Measurements from ENCODE around the gene ABTB2. TPM values are rescaled to one million over a fixed set of nuclear protein-coding genes. Genes with fewer than 3 reads are reported as not detected.

ABTB2 gene
- polyA plus RNA-seq, 1 of the 3 experiments (the other 2 are of a cell fraction), result 7.8 TPM

DNA sequence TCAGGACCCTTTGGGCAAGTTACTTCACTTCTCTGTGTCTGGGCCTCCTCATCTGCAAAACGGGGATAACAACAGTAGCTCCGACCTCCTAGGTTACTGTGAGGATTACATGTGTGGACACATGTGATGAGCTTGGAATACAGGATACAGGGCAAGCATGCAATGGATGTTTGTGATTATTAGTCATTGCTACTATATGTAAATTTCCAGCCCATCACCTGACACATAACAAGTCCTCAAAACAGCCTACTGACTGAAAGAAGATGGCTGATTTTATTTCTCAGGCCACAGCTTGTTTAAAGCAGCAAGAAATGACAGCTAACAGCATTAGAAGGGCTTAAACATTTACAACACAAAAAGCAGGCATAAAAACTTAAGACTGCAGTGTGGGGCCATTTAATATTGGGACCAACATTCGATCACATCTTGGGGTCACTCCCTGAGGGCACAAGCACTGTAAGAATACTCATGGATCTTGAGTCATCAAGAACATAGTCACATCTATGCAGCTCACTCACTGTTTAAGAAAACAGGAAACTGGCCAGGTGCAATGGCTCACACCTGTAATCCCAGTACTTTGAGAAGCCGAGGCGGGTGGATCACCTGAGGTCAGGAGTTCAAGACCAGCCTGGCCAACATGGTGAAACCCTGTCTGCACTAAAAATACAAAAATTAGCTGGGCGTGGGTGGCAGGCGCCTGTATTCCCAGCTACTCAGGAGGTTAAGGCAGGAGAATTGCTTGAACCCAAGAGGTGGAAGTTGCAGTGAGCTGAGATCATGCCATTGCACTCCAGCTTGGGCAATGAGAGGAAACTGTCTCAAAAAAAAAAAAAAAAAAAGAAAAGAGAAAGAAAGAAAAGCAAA, 49.5 kb downstream of the ABTB2 start:
- TF ChIP-seq YY1 (IDR thresholded peaks at IDR 0.05; ENCODE audit: low read depth), result no peak
- TF ChIP-seq GABPA (IDR thresholded peaks at IDR 0.05; ENCODE audit: low read depth), result no peak
- TF ChIP-seq, protein P1, sequence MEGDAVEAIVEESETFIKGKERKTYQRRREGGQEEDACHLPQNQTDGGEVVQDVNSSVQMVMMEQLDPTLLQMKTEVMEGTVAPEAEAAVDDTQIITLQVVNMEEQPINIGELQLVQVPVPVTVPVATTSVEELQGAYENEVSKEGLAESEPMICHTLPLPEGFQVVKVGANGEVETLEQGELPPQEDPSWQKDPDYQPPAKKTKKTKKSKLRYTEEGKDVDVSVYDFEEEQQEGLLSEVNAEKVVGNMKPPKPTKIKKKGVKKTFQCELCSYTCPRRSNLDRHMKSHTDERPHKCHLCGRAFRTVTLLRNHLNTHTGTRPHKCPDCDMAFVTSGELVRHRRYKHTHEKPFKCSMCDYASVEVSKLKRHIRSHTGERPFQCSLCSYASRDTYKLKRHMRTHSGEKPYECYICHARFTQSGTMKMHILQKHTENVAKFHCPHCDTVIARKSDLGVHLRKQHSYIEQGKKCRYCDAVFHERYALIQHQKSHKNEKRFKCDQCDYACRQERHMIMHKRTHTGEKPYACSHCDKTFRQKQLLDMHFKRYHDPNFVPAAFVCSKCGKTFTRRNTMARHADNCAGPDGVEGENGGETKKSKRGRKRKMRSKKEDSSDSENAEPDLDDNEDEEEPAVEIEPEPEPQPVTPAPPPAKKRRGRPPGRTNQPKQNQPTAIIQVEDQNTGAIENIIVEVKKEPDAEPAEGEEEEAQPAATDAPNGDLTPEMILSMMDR (IDR thresholded peaks at IDR 0.05), result no peak
- TF ChIP-seq FOXM1 (IDR thresholded peaks at IDR 0.05; ENCODE audit: low read depth), result no peak
- TF ChIP-seq FOXJ3 (CRISPR knock-in tag; IDR thresholded peaks at IDR 0.05), result no peak
- TF ChIP-seq, protein P2, sequence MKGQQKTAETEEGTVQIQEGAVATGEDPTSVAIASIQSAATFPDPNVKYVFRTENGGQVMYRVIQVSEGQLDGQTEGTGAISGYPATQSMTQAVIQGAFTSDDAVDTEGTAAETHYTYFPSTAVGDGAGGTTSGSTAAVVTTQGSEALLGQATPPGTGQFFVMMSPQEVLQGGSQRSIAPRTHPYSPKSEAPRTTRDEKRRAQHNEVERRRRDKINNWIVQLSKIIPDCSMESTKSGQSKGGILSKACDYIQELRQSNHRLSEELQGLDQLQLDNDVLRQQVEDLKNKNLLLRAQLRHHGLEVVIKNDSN (IDR thresholded peaks at IDR 0.05; ENCODE audit: borderline replicate concordance, low read depth), result no peak
- TF ChIP-seq, protein P3, sequence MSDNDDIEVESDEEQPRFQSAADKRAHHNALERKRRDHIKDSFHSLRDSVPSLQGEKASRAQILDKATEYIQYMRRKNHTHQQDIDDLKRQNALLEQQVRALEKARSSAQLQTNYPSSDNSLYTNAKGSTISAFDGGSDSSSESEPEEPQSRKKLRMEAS (IDR thresholded peaks at IDR 0.05; ENCODE audit: low read depth), result no peak
- TF ChIP-seq RCOR1 (IDR thresholded peaks at IDR 0.05; ENCODE audit: low read length), result no peak
- no peak for TF ChIP-seq TAF1 (IDR thresholded peaks at IDR 0.05; ENCODE audit: borderline replicate concordance, low read depth, low read length)
- no peak for TF ChIP-seq RXRA (IDR thresholded peaks at IDR 0.05; ENCODE audit: borderline replicate concordance, low read depth)
- TF ChIP-seq, protein P4, sequence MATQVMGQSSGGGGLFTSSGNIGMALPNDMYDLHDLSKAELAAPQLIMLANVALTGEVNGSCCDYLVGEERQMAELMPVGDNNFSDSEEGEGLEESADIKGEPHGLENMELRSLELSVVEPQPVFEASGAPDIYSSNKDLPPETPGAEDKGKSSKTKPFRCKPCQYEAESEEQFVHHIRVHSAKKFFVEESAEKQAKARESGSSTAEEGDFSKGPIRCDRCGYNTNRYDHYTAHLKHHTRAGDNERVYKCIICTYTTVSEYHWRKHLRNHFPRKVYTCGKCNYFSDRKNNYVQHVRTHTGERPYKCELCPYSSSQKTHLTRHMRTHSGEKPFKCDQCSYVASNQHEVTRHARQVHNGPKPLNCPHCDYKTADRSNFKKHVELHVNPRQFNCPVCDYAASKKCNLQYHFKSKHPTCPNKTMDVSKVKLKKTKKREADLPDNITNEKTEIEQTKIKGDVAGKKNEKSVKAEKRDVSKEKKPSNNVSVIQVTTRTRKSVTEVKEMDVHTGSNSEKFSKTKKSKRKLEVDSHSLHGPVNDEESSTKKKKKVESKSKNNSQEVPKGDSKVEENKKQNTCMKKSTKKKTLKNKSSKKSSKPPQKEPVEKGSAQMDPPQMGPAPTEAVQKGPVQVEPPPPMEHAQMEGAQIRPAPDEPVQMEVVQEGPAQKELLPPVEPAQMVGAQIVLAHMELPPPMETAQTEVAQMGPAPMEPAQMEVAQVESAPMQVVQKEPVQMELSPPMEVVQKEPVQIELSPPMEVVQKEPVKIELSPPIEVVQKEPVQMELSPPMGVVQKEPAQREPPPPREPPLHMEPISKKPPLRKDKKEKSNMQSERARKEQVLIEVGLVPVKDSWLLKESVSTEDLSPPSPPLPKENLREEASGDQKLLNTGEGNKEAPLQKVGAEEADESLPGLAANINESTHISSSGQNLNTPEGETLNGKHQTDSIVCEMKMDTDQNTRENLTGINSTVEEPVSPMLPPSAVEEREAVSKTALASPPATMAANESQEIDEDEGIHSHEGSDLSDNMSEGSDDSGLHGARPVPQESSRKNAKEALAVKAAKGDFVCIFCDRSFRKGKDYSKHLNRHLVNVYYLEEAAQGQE (IDR thresholded peaks at IDR 0.05; ENCODE audit: low read depth, low read length), result no peak
- TF ChIP-seq MXI1 (IDR thresholded peaks at IDR 0.05; ENCODE audit: low read depth, low read length), result no peak
- TF ChIP-seq FOSL2 (IDR thresholded peaks at IDR 0.05; ENCODE audit: borderline replicate concordance, low read depth), result no peak
- TF ChIP-seq ELF1 (IDR thresholded peaks at IDR 0.05), result no peak
- TF ChIP-seq SIN3A (IDR thresholded peaks at IDR 0.05; ENCODE audit: borderline replicate concordance, low read depth, low read length), result no peak
- no peak for TF ChIP-seq CHD2 (IDR thresholded peaks at IDR 0.05; ENCODE audit: low read length, partially characterized antibody)
- TF ChIP-seq MEF2A (IDR thresholded peaks at IDR 0.05; ENCODE audit: borderline replicate concordance, low read depth), result no peak
- Histone ChIP-seq H4K20me1 (ENCODE audit: insufficient read depth) (no peaks in the 10 kb centered on the region), H3K36me3 (replicated peaks in 1 of 2; ENCODE audit: control insufficient read depth in 1 of 2, insufficient read depth in 2 of 2, low read length in 1 of 2) (no peaks in the 10 kb centered on the region), H3K4me3 (ENCODE audit: low read depth in 2 of 2, low read length in 1 of 2) (no peak overlapping the region), H3K9ac (no peak overlapping the region), H3K79me2 (ENCODE audit: insufficient read depth) (no peaks in the 10 kb centered on the region), H3K9me2 (no peaks in the 10 kb centered on the region), H3F3A (replicated peaks; ENCODE audit: insufficient read depth) (peaks cover under 1% of the 10 kb centered on the region), H3K27me3 (ENCODE audit: insufficient read depth) (no peaks in the 10 kb centered on the region), H3K9me3 (no peaks in the 10 kb centered on the region), H3K4me1 (ENCODE audit: control insufficient read depth in 1 of 2, insufficient read depth in 2 of 2, low read depth in 1 of 2, low read length in 1 of 2) (peaks cover 9 to 15% of the 10 kb centered on the region in 2 experiments), H3K27ac (ENCODE audit: low read depth in 2 of 2, low read length in 1 of 2) (no peak overlapping the region), H3K4me2 (no peak overlapping the region), H2AFZ (ENCODE audit: low read depth) (no peak overlapping the region)
- DNase-seq, result no peak
- CTCF ChIA-PET, result no interaction called here
- WGBS (ENCODE audit: low lambda C conversion rate), result 90% methylated on average over 6 of the region's 7 CpGs
- POLR2A ChIA-PET, result no interaction called here

Measured in SK-N-SH (cell line).